Astrocyte (in vitro differentiated cells and primary cell): Measurements from ENCODE around the gene VOPP1. TPM values are rescaled to one million over a fixed set of nuclear protein-coding genes. Genes with fewer than 3 reads are reported as not detected.

Experiments
- DNase-seq: peaks from one replicate; pipeline ENCODE4 v3.0.0-alpha.2; 2010; ENCODE audit warnings: low read depth
- FAIRE-seq: peaks from 2 replicates; lab custom pipeline; 2011; peaks lifted over from hg19 to GRCh38; lab: Jason Lieb, UNC
- H2AFZ ChIP-seq: 2 replicates; pipeline ENCODE4 v1.6.0; 2012; ENCODE audit warnings: low read depth, low read length, inconsistent platforms
- H3K27ac ChIP-seq: 2 replicates; pipeline ENCODE4 v1.5.1; 2011; ENCODE audit warnings: low read depth, low read length, inconsistent platforms
- H3K27me3 ChIP-seq: 2 replicates; pipeline ENCODE4 v1.6.0; 2011; ENCODE audit warnings: low read length, inconsistent platforms; ENCODE audit not compliant: insufficient read depth
- H3K36me3 ChIP-seq: 2 replicates; pipeline ENCODE4 v1.5.1; 2011; ENCODE audit warnings: low read length, inconsistent platforms; ENCODE audit not compliant: insufficient read depth
- H3K4me1 ChIP-seq: 2 replicates; pipeline ENCODE4 v1.5.1; 2011; ENCODE audit warnings: low read length, inconsistent platforms; ENCODE audit not compliant: insufficient read depth
- H3K4me2 ChIP-seq: 2 replicates; pipeline ENCODE4 v1.6.0; 2012; ENCODE audit warnings: low read length, inconsistent platforms
- H3K4me3 ChIP-seq: 2 replicates; pipeline ENCODE4 v1.5.1; 2011; ENCODE audit warnings: low read depth, mild to moderate bottlenecking, low read length, inconsistent platforms; ENCODE audit not compliant: insufficient read depth
- H3K79me2 ChIP-seq: 2 replicates; pipeline ENCODE4 v1.6.0; 2012; ENCODE audit warnings: mild to moderate bottlenecking, low read length, inconsistent platforms; ENCODE audit not compliant: insufficient read depth
- H3K9ac ChIP-seq: 2 replicates; pipeline ENCODE4 v1.6.0; 2012; ENCODE audit warnings: mild to moderate bottlenecking, low read length, inconsistent platforms
- H3K9me3 ChIP-seq: 2 replicates; pipeline ENCODE4 v1.5.1; 2012; ENCODE audit warnings: low read depth, mild to moderate bottlenecking, low read length, inconsistent platforms; ENCODE audit not compliant: insufficient read depth
- H4K20me1 ChIP-seq: 2 replicates; pipeline ENCODE4 v1.6.0; 2012; ENCODE audit warnings: low read length, inconsistent platforms; ENCODE audit not compliant: insufficient read depth
- H3K27ac Mint-ChIP-seq: one replicate; pipeline ENCODE4 v1.8.0; 2021; ENCODE audit warnings: mild to moderate bottlenecking, mixed read lengths; ENCODE audit not compliant: unreplicated experiment
- H3K27me3 Mint-ChIP-seq: one replicate; pipeline ENCODE4 v1.8.0; 2021; ENCODE audit warnings: low read depth, mixed read lengths; ENCODE audit not compliant: unreplicated experiment
- H3K36me3 Mint-ChIP-seq: one replicate; pipeline ENCODE4 v1.8.0; 2021; ENCODE audit warnings: low read depth, mixed read lengths; ENCODE audit not compliant: unreplicated experiment
- H3K4me1 Mint-ChIP-seq: one replicate; pipeline ENCODE4 v1.8.0; 2021; ENCODE audit warnings: low read depth, mixed read lengths; ENCODE audit not compliant: unreplicated experiment
- H3K4me3 Mint-ChIP-seq: one replicate; pipeline ENCODE4 v1.8.0; 2021; ENCODE audit warnings: mild to moderate bottlenecking, moderate library complexity, mixed read lengths; ENCODE audit not compliant: unreplicated experiment
- H3K9me3 Mint-ChIP-seq: one replicate; pipeline ENCODE4 v1.8.0; 2021; ENCODE audit warnings: mild to moderate bottlenecking, mixed read lengths; ENCODE audit not compliant: unreplicated experiment
- CTCF ChIP-seq: IDR thresholded peaks from 2 replicates; pipeline ENCODE4 v1.5.1; 2011; ENCODE audit warnings: low read depth, mild to moderate bottlenecking, inconsistent platforms, low read length, moderate library complexity; ENCODE audit not compliant: insufficient read depth
- EZH2 ChIP-seq: IDR thresholded peaks from 2 replicates; pipeline ENCODE4 v1.6.1; 2012; ENCODE audit warnings: mild to moderate bottlenecking, low read length, inconsistent platforms; ENCODE audit not compliant: insufficient read depth
- total RNA-seq: library from RNA; stranded (reverse); gene quantifications from 2 replicates; pipeline ENCODE4 v1.2.1, GENCODE V29; 2021

VOPP1 gene
- total RNA-seq, 1 donor from 2014 or later: 133 TPM

GRCh38 chr7:55576753-55577152 lies 4.5 kb upstream of the VOPP1 start:
- DNase-seq (no peak), FAIRE-seq (no peak)
- H3K4me1 Mint-ChIP-seq: peaks cover 15% of the 10 kb centered on the region
- H3K9me3 ChIP-seq: no peaks in the 10 kb centered on the region
- no peak for TF ChIP-seq CTCF
- no peak for TF ChIP-seq EZH2
- H3K4me3 Mint-ChIP-seq: no peak overlapping the region
- H3K27ac Mint-ChIP-seq: no peak overlapping the region
- no peaks in the 10 kb centered on the region for H3K27me3 ChIP-seq
- no peak overlapping the region for H3K9ac ChIP-seq
- no peak overlapping the region for H2AFZ ChIP-seq
- H3K36me3 Mint-ChIP-seq: no peaks in the 10 kb centered on the region
- H3K4me2 ChIP-seq: no peak overlapping the region
- peaks cover 19% of the 10 kb centered on the region for H3K27me3 Mint-ChIP-seq
- H3K36me3 ChIP-seq: no peaks in the 10 kb centered on the region
- no peak overlapping the region for H3K27ac ChIP-seq
- H3K4me1 ChIP-seq: peaks cover 24% of the 10 kb centered on the region
- H3K9me3 Mint-ChIP-seq: peaks cover 2% of the 10 kb centered on the region
- peaks cover 6% of the 10 kb centered on the region for H3K79me2 ChIP-seq
- H4K20me1 ChIP-seq: no peaks in the 10 kb centered on the region
- no peak overlapping the region for H3K4me3 ChIP-seq

GRCh38 chr7:55575733-55576132 lies 3.4 kb upstream of the VOPP1 start:
- no peak overlapping the region for H3K4me2 ChIP-seq
- H3K4me1 ChIP-seq: peaks cover 24% of the 10 kb centered on the region
- Mint-ChIP-seq H3K27me3 (peaks cover 12% of the 10 kb centered on the region), H3K4me3 (no peak overlapping the region), H3K9me3 (peaks cover 2% of the 10 kb centered on the region), H3K27ac (no peak overlapping the region), H3K36me3 (no peaks in the 10 kb centered on the region), H3K4me1 (peaks cover 15% of the 10 kb centered on the region)
- no peak overlapping the region for H3K9ac ChIP-seq
- no peaks in the 10 kb centered on the region for H3K9me3 ChIP-seq
- no peak overlapping the region for H3K27ac ChIP-seq
- H3K36me3 ChIP-seq: no peaks in the 10 kb centered on the region
- no peak for TF ChIP-seq CTCF
- TF ChIP-seq EZH2: no peak
- H3K27me3 ChIP-seq: no peaks in the 10 kb centered on the region
- peaks cover 12% of the 10 kb centered on the region for H3K79me2 ChIP-seq
- H4K20me1 ChIP-seq: no peaks in the 10 kb centered on the region
- H3K4me3 ChIP-seq: no peak overlapping the region
- FAIRE-seq (no peak), DNase-seq (no peak)
- H2AFZ ChIP-seq: no peak overlapping the region

GRCh38 chr7:55575098-55575497 lies 2.8 kb upstream of the VOPP1 start:
- DNase-seq: no peak
- no peaks in the 10 kb centered on the region for H3K36me3 Mint-ChIP-seq
- H3K27ac ChIP-seq: no peak overlapping the region
- H3K27me3 ChIP-seq: no peaks in the 10 kb centered on the region
- TF ChIP-seq CTCF (no peak), EZH2 (no peak)
- H3K9me3 ChIP-seq: no peaks in the 10 kb centered on the region
- no peaks in the 10 kb centered on the region for H3K36me3 ChIP-seq
- FAIRE-seq: no peak
- H3K4me3 ChIP-seq: no peak overlapping the region
- no peak overlapping the region for H3K9ac ChIP-seq
- H4K20me1 ChIP-seq: no peaks in the 10 kb centered on the region
- peaks cover 19% of the 10 kb centered on the region for H3K79me2 ChIP-seq
- H3K4me1 Mint-ChIP-seq: peaks cover 18% of the 10 kb centered on the region
- no peak overlapping the region for H3K4me3 Mint-ChIP-seq
- peaks cover 26% of the 10 kb centered on the region for H3K4me1 ChIP-seq
- peak overlapping the region; percentile 73 for H3K27ac Mint-ChIP-seq
- peaks cover 2% of the 10 kb centered on the region for H3K9me3 Mint-ChIP-seq
- no peak overlapping the region for H3K4me2 ChIP-seq
- no peak overlapping the region for H2AFZ ChIP-seq
- peaks cover 10% of the 10 kb centered on the region for H3K27me3 Mint-ChIP-seq
